Measurements from ENCODE around the gene ALDH1A2. TPM values are rescaled to one million over a fixed set of nuclear protein-coding genes. Genes with fewer than 3 reads are reported as not detected.

The ALDH1A2 gene
- total and polyA plus RNA-seq, 12 donors = 1.8 to 277 (median 8.3) TPM

DNA sequence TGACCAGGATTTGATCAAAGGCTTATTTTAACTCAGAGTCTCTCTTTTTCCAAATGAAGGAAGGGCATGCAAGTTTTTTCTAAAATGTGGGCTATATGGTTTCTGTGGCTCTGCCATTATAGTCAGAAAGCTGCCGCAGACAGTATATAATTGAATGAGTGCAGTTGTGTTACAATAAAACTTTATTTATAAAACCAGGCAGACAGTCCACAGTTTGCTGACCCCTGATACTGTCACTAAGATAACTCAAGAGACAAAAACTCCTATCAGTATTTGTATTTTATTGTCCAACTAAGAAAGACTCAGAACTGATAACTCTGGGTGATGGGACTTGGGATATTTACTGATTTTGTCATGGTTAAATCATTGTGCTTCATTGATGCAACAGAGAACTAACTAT is 4.9 kb downstream of the ALDH1A2 start:
- Histone ChIP-seq H3K4me3 (no peak overlapping the region), H3K27ac (no peak overlapping the region), H3K9me3 (replicated peaks in 1 of 3) (no peaks in the 10 kb centered on the region), H3K4me1 (replicated peaks in 1 of 2) (no peaks in the 10 kb centered on the region), H3K36me3 (replicated peaks in 1 of 2) (no peaks in the 10 kb centered on the region), H3K27me3 (peaks cover 63% of the 10 kb centered on the region)
- TF ChIP-seq POLR2A (IDR thresholded peaks at IDR 0.05) (no peak), CTCF (IDR thresholded peaks at IDR 0.05) (no peak)
- no peak for DNase-seq
- intact Hi-C loops (cut with DNase I) = loop anchor here (10.0 kb wide), 2 partner anchors 124 to 506 kb away; no protein-coding TSS in a partner anchor
- 88 to 97% (median 94%) methylated on average over 1 of the region's 1 CpG for WGBS, 4 donors

DNA sequence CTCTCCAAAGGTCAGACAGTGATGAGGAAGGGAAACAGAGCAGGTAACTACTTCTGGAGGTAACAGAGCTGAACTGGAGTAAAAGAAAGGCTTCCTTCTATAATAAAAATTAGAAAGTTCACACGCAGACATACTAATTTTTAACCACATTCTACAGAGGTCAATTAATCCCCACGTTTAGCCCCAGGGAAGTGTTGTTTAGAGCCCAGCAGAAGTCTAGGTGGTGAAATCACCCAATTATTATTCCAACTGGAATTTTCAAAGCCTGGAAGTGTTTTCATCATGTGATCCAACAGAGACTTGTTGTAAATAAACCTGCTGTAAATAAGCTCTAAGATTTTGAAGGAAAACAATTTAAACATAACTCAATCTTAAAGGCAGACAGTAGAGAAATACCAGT is 6.8 kb downstream of the ALDH1A2 start:
- no peak for TF ChIP-seq CTCF (IDR thresholded peaks at IDR 0.05)
- TF ChIP-seq POLR2A (IDR thresholded peaks at IDR 0.05) = no peak
- Histone ChIP-seq H3K27ac (no peak overlapping the region), H3K4me3 (no peak overlapping the region), H3K9me3 (replicated peaks in 1 of 3) (no peaks in the 10 kb centered on the region), H3K36me3 (replicated peaks in 1 of 2) (no peaks in the 10 kb centered on the region), H3K27me3 (peaks cover 46% of the 10 kb centered on the region), H3K4me1 (replicated peaks in 1 of 2) (no peaks in the 10 kb centered on the region)
- intact Hi-C loops (cut with DNase I) = no loop called here
- 57 to 73% (median 62%) methylated on average over 2 of the region's 2 CpGs for WGBS, 4 donors
- DNase-seq = no peak

DNA sequence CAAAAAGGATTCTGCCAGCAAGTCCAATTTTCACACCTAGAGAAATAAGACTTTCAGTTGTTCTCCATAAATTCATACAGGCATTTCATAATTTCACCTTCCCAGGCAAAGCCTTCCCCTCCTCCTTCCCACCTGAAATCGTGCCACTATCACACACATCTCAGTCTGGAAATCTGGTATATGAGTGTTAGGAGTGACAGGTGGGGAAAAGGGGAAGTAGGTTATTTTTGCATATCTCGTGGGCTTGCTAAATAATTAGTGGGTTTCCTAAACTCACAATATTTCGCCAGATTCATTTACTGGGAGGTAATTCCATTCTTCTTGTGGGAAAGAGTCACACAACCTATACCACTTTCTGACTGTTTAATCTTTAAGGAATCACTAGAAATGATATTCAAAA is 7.4 kb downstream of the ALDH1A2 start:
- Histone ChIP-seq H3K9me3 (replicated peaks in 1 of 3) (no peaks in the 10 kb centered on the region), H3K27ac (no peak overlapping the region), H3K4me1 (replicated peaks in 1 of 2) (no peaks in the 10 kb centered on the region), H3K36me3 (replicated peaks in 1 of 2) (no peaks in the 10 kb centered on the region), H3K4me3 (no peak overlapping the region), H3K27me3 (peaks cover 42% of the 10 kb centered on the region)
- intact Hi-C loops (cut with DNase I) = no loop called here
- no peak for TF ChIP-seq CTCF (IDR thresholded peaks at IDR 0.05)
- no peak for TF ChIP-seq POLR2A (IDR thresholded peaks at IDR 0.05)
- 57 to 73% (median 65%) methylated on average over 3 of the region's 3 CpGs for WGBS, 4 donors
- DNase-seq = no peak

DNA sequence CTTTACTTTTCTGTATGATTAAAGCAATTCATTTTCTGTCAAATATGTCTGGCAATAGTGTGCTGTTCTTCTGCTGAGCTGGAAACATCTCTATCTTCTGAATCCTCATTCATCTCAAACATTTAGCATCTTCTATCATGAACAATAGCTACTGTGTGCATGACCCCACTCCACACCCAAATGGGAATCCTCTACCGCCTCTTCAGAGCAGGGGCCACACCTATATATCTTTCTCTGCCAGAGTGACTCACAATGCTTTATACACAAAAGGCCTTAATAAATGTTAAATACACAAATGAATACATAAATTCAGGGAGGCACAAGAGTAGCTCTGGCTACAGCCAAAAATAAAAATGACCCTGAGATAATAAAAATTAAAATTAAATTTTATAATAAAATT is 8.0 kb downstream of the ALDH1A2 start:
- H3K4me3 ChIP-seq = no peak overlapping the region
- TF ChIP-seq CTCF (IDR thresholded peaks at IDR 0.05) = no peak
- no peak for TF ChIP-seq POLR2A (IDR thresholded peaks at IDR 0.05)
- no peaks in the 10 kb centered on the region for H3K4me1 ChIP-seq (replicated peaks in 1 of 2)
- intact Hi-C loops (cut with DNase I) = no loop called here
- H3K9me3 ChIP-seq (replicated peaks in 1 of 3) = no peaks in the 10 kb centered on the region
- peaks cover 38% of the 10 kb centered on the region for H3K27me3 ChIP-seq
- H3K27ac ChIP-seq = no peak overlapping the region
- H3K36me3 ChIP-seq (replicated peaks in 1 of 2) = no peaks in the 10 kb centered on the region
- WGBS, 4 donors = 70 to 86% (median 80%) methylated on average over 1 of the region's 1 CpG
- DNase-seq = no peak

Measured in adrenal gland (tissue), 12 donors.